HG03159 (cell line): ENCODE results near the gene SLC4A4.

Experiments
- ATAC-seq: cut with Tn5 transposase; IDR thresholded peaks from one replicate; pipeline ENCODE4 v1.9.1; 2021; ENCODE audit warnings: mild to moderate bottlenecking, moderate library complexity; ENCODE audit not compliant: unreplicated experiment

Gene SLC4A4

GRCh38 chr4:71356924-71357663 lies 18.3 kb downstream of the SLC4A4 start:
- no peak for ATAC-seq

- ATAC-seq = no peak
Measured at GRCh38 chr4:71360844-71361243, 22.0 kb downstream of the SLC4A4 start.

- ATAC-seq = no peak
Measured at GRCh38 chr4:71361476-71361875, 22.7 kb downstream of the SLC4A4 start.

- ATAC-seq = no peak
Measured at GRCh38 chr4:71366766-71367165, 27.9 kb downstream of the SLC4A4 start.

- ATAC-seq = no peak
Measured at GRCh38 chr4:71367546-71367945, 28.7 kb downstream of the SLC4A4 start.

GRCh38 chr4:71368906-71369305 lies 30.1 kb downstream of the SLC4A4 start:
- ATAC-seq = no peak

GRCh38 chr4:71369536-71369935 lies 30.7 kb downstream of the SLC4A4 start:
- no peak for ATAC-seq

GRCh38 chr4:71375494-71375893 lies 36.7 kb downstream of the SLC4A4 start:
- ATAC-seq = no peak

GRCh38 chr4:71377561-71377960 lies 38.7 kb downstream of the SLC4A4 start:
- no peak for ATAC-seq

- ATAC-seq = no peak
Measured at GRCh38 chr4:71379126-71379525, 40.3 kb downstream of the SLC4A4 start.

GRCh38 chr4:71380788-71381187 lies 42.0 kb downstream of the SLC4A4 start:
- ATAC-seq = no peak

GRCh38 chr4:71382125-71382899 lies 43.5 kb downstream of the SLC4A4 start:
- no peak for ATAC-seq

- ATAC-seq = no peak
Measured at GRCh38 chr4:71382900-71383560, 44.2 kb downstream of the SLC4A4 start.

- ATAC-seq = no peak
Measured at GRCh38 chr4:71383984-71384383, 45.2 kb downstream of the SLC4A4 start.

- ATAC-seq = no peak
Measured at GRCh38 chr4:71389149-71389827, 50.5 kb downstream of the SLC4A4 start.

- ATAC-seq = no peak
Measured at GRCh38 chr4:71392109-71392508, 53.3 kb downstream of the SLC4A4 start.

GRCh38 chr4:71396382-71396781 lies 57.6 kb downstream of the SLC4A4 start:
- ATAC-seq = no peak

- no peak for ATAC-seq
Measured at GRCh38 chr4:71400810-71401209, 62.0 kb downstream of the SLC4A4 start.

GRCh38 chr4:71402616-71403015 lies 63.8 kb downstream of the SLC4A4 start:
- ATAC-seq = no peak

- ATAC-seq = no peak
Measured at GRCh38 chr4:71404049-71404448, 65.2 kb downstream of the SLC4A4 start.

GRCh38 chr4:71405791-71406190 lies 67.0 kb downstream of the SLC4A4 start:
- no peak for ATAC-seq
